ENCODE results near the gene RIBC1. TPM values are rescaled to one million over a fixed set of nuclear protein-coding genes. Genes with fewer than 3 reads are reported as not detected.

The RIBC1 gene
- total and polyA plus RNA-seq, 9 of the 15 experiments (the other 6 are each of a cell fraction or from before 2014, with no cell fraction given) = 0.07 to 0.51 (median 0.44) TPM

- no peak for TF ChIP-seq EWSR1 (IDR thresholded peaks at IDR 0.05; ENCODE audit: borderline replicate concordance, low read depth, partially characterized antibody)
- no peak for TF ChIP-seq PHF8 (IDR thresholded peaks at IDR 0.05; ENCODE audit: borderline replicate concordance, low read length)
- no peak for TF ChIP-seq ILF3 (IDR thresholded peaks at IDR 0.05; ENCODE audit: borderline replicate concordance)
- TF ChIP-seq PTTG1 (tag; IDR thresholded peaks at IDR 0.05; ENCODE audit: low read depth) = no peak
- no peak for TF ChIP-seq WHSC1 (IDR thresholded peaks at IDR 0.05; ENCODE audit: low read length)
- TF ChIP-seq MEF2D (tag; conservative IDR thresholded peaks at IDR 0.05; ENCODE audit: low read depth) = no peak
- no peak for TF ChIP-seq ZBTB40 (IDR thresholded peaks at IDR 0.05)
- no peak for TF ChIP-seq ZBTB40 (CRISPR knock-in tag; IDR thresholded peaks at IDR 0.05)
- no peak for TF ChIP-seq SAFB (IDR thresholded peaks at IDR 0.05; ENCODE audit: borderline replicate concordance, low read depth, low read length)
- TF ChIP-seq HOMEZ (CRISPR knock-in tag; IDR thresholded peaks at IDR 0.05) = no peak
- TF ChIP-seq HBP1 (CRISPR knock-in tag; IDR thresholded peaks at IDR 0.05) = no peak
- TF ChIP-seq HLTF (IDR thresholded peaks at IDR 0.05) = no peak
- TF ChIP-seq CBX8 (IDR thresholded peaks at IDR 0.05; ENCODE audit: borderline replicate concordance, extremely low read depth, low read depth, low read length, poor library complexity, severe bottlenecking) = no peak
- no peak for TF ChIP-seq GTF2B (IDR thresholded peaks at IDR 0.05; ENCODE audit: extremely low read depth, insufficient read length)
- TF ChIP-seq PHB2 (IDR thresholded peaks at IDR 0.05; ENCODE audit: low read depth) = no peak
Measured at GRCh38 chrX:53374222-53374820, 48.4 kb upstream of the RIBC1 start (continued).
